G401 (cell line): ENCODE results near the gene HJURP. TPM values are rescaled to one million over a fixed set of nuclear protein-coding genes. Genes with fewer than 3 reads are reported as not detected.

Experiments
- DNase-seq: peaks from one replicate; pipeline ENCODE4 v3.0.0-alpha.2; 2015; ENCODE audit warnings: low spot score
- in situ Hi-C: cut with HindIII; loops from 2 replicates; pipeline ENCODE4 v1.10.0; 2016; ENCODE audit warnings: low sequenced_read_pairs, mixed read lengths
- total RNA-seq: library from RNA; depleted of rRNA; stranded (reverse); fragments of >200 nt; shearing (Covaris generic); gene quantifications from 2 replicates; pipeline ENCODE4 v1.2.3, GENCODE V29; 2014

HJURP gene
- total RNA-seq, 1 experiment from 2014 or later: 38.5 TPM

GRCh38 chr2:233818639-233819621, 35.4 kb downstream of the HJURP start:
- in situ Hi-C loops: no loop called here
- DNase-seq: no peak

DNA sequence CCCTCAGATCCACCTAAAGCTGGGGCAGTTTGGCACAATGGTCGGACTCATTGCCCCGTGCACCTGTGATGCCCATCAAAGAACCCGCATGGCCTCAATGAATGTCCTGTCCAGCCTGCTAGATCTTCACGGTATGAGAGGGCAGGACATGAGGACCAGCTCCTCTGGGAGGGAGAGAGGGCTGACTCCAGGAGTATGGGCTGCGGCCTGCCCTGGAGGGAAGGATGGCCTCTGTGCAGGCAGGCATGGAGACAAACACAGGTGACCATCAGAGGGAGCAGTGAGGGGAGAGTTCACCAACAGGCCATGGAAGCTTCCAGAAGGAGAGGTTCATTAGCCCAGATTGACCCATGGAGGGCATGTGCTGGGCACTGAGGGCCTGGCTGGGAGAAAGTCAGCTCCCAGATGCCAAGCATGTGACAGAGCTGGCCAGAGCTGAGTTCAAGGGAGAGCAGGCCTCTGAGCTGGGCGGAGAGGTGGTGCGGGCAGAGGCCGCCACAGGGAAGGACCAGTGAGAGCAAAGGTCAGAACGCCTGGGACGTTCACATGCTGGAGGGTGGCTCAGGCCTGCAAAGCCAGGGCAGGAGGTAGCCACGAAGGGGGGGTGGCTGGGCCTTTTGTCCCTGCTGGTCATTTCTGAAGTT, 36.2 kb downstream of the HJURP start:
- in situ Hi-C loops: no loop called here
- no peak for DNase-seq

GRCh38 chr2:233817361-233817911, 36.9 kb downstream of the HJURP start:
- no peak for DNase-seq
- in situ Hi-C loops: no loop called here

DNA sequence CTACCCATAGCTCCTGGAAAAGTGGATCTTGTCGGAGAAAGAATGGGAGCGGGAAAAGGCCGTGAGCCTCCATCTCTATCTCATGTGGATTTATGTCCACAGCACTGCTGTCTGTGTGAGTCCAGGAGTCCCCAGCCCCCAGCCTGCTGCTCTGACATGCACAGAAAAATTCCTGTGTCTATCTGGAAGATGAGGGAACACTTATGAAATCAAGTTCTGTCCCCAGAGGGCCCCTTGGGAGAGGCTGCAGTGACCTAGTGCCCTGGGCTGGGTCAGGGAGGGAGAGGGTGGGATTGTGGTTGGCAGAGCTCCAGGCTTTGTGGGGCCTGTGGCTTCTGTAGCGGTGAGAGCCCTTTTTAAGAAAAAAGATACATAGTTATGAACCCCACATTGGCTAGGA, 37.6 kb downstream of the HJURP start:
- in situ Hi-C loops: no loop called here

GRCh38 chr2:233816334-233816733, 38.0 kb downstream of the HJURP start:
- in situ Hi-C loops: no loop called here
- no peak for DNase-seq

More for the DNA sequence above, 37.6 kb downstream of the HJURP start:
- no peak for DNase-seq

DNA sequence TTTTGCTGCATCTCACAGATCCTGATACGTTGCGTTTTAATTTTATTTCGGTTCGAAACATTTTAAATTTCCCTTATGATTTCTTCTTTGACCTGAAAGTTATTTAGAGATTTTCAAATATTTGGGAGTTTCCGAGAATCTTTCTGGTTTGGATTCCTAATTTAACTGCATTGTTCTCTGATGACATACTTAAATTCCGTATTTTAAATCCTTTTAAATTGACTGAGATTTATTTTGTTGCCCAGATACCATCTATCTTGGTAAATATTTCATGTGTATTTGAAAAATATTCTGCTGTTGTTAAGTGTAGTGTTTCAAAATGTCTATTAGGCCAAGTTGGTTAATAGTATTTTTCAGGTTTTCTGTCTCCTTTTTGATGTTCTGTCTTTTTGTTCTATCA, 38.5 kb downstream of the HJURP start:
- in situ Hi-C loops: no loop called here
- no peak for DNase-seq

- DNase-seq: no peak
- in situ Hi-C loops: no loop called here
These were observed 40.1 kb downstream of the HJURP start for GRCh38 chr2:233814056-233814835.

- no peak for DNase-seq
- in situ Hi-C loops: no loop called here
These were observed 40.9 kb downstream of the HJURP start for GRCh38 chr2:233813236-233814055.

DNA sequence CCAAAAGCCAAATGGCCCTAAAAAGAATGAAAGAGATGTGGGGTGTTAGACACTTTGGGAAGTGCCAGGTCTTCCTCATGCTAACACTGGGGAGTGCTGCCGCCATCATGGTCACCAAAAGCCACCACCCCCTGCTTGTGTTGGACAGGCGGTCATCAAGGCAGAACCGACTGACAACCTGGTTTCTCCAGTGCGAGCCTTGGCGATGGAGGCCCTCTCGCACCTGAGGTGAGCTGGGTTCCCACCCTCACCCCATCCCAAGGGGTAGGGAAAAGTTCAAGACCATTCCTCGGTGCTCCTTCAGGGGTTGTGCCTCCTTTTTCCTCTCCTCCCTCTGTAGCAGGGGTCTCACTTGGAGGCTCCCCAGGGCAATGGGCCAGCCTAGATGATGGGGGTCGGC, 42.6 kb downstream of the HJURP start:
- in situ Hi-C loops: no loop called here
- no peak for DNase-seq

GRCh38 chr2:233811087-233811486, 43.2 kb downstream of the HJURP start:
- no peak for DNase-seq
- in situ Hi-C loops: no loop called here

- DNase-seq: no peak
- in situ Hi-C loops: no loop called here
These were observed 44.0 kb downstream of the HJURP start for GRCh38 chr2:233810385-233810784.

- no peak for DNase-seq
- in situ Hi-C loops: no loop called here
These were observed 46.1 kb downstream of the HJURP start for GRCh38 chr2:233807966-233808935.

DNA sequence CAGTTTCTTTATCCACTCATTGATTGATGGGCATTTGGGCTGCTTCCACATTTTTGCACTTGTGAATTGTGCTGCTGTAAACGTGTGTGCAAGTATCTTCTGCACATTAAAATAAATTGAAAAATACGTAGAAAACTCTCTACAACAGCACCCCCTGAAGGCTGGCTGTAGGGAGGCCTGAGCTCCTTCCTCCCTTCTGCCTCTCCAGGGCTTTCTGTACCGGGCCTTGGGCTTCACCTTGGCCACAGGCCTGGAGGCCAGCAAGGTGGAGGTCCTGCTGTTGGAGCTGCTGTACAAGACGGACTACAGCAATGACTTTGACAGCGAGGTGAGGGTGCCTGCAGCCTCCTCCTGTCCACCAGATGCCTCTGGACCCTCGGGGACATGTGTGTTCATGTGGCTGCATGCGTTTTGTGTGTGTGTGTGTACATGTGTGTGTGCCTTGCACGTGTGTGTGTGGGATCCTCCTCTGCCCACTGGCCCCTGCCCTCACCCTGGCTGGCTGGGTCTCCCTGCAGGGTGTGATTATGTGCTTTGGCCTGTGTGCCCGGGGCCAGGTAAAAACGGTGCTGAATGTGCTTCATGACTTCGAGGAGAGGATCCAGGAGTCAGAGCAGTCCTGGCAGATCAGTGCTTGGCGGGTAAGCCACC, 47.0 kb downstream of the HJURP start:
- in situ Hi-C loops: no loop called here

GRCh38 chr2:233803994-233804393, 50.3 kb downstream of the HJURP start:
- no peak for DNase-seq
- in situ Hi-C loops: no loop called here

More for the DNA sequence above, 47.0 kb downstream of the HJURP start:
- no peak for DNase-seq

GRCh38 chr2:233803292-233803911, 50.9 kb downstream of the HJURP start:
- in situ Hi-C loops: no loop called here
- no peak for DNase-seq

DNA sequence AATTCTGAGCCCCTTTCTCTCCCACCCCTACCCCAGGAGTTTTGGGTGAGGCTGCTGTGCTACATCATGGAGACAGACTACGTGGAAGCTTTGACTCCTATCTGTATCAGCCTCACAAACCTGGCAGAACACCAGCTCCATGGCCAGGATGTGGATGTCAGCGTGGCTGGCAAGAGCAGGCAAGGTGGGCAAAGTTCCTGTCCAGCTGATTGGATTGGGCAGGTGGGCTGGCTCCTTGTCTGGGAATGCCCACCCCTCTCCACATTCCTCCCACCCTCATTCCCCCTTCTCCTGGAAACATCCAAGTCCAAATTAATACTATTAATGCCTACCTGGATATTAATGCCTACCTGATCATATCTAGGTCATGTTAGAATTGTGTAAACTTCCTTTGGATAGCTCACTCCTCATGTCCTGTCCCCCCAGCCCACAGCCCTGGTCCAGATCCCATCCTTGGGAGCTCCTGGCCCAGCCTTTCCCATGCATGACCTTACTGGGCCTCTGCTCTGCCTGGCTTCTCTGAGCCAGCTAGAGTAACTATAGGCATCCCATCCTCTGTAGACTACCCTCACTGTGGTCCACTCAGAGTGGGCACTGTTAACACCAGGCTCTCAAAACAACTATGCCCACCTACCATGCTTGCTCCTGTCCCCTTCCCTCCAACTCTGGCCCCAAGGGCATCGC, 52.1 kb downstream of the HJURP start:
- no peak for DNase-seq

More for the DNA sequence above, 52.1 kb downstream of the HJURP start:
- in situ Hi-C loops: no loop called here
